IMR-90 (cell line): ENCODE measurements around the gene KATNB1. TPM values are rescaled to one million over a fixed set of nuclear protein-coding genes. Genes with fewer than 3 reads are reported as not detected.

ENCODE experiments used
- ATAC-seq: fragments of 200-7000 bp; cut with Tn5 transposase; 2 replicates; pipeline ENCODE4 v1.9.1; 2020; ENCODE audit warnings: low read depth, mild to moderate bottlenecking, moderate library complexity
- BruUV-seq: library from RNA; stranded (reverse); fragments of 400-500 nt; replicated peaks from 2 replicates; lab custom pipeline; 2021; lab: Mats Ljungman, UMichigan
- CTCF ChIA-PET: fragments of 300-600 bp; formaldehyde crosslinking; extraction: SDS; loops from one replicate; lab custom pipeline; 2021; ENCODE audit warnings: antibody characterized with exemption; lab: Yijun Ruan, JAX
- POLR2A ChIA-PET: fragments of 300-600 bp; sonication (Branson Sonifier 250); formaldehyde crosslinking; loops from one replicate; lab custom pipeline; 2022; ENCODE audit warnings: antibody characterized with exemption; ENCODE audit not compliant: unreplicated experiment; lab: Charles Lee
- DNase-seq: peaks from one replicate; pipeline ENCODE4 v3.0.0; 2013
- H2AFZ ChIP-seq: replicated peaks from 2 replicates; pipeline ENCODE3; 2013; ENCODE audit warnings: low read length, mild to moderate bottlenecking; ENCODE audit not compliant: poor library complexity
- H2AK5ac ChIP-seq: 2 replicates; pipeline ENCODE4 v1.6.1; 2013; ENCODE audit warnings: low read depth, low read length, inconsistent platforms
- H2AK9ac ChIP-seq: replicated peaks from 2 replicates; pipeline ENCODE3; 2013; ENCODE audit warnings: mild to moderate bottlenecking, low read depth, low read length, moderate library complexity; ENCODE audit not compliant: poor library complexity
- H2BK120ac ChIP-seq: 2 replicates; pipeline ENCODE4 v1.6.1; 2013; ENCODE audit warnings: low read depth, low read length, inconsistent platforms
- H2BK15ac ChIP-seq: 3 replicates; pipeline ENCODE4 v1.6.1; 2013; ENCODE audit warnings: low read depth, low read length, inconsistent platforms
- H2BK20ac ChIP-seq: 2 replicates; pipeline ENCODE4 v1.6.1; 2013; ENCODE audit warnings: low read depth, mild to moderate bottlenecking, inconsistent platforms, low read length, moderate library complexity
- H2BK5ac ChIP-seq: 2 replicates; pipeline ENCODE4 v1.6.1; 2013; ENCODE audit warnings: mild to moderate bottlenecking, low read depth, low read length, inconsistent platforms; ENCODE audit not compliant: poor library complexity, severe bottlenecking
- H3K14ac ChIP-seq: replicated peaks from 2 replicates; pipeline ENCODE4 v1.6.1; 2013; ENCODE audit warnings: low read depth, low read length, inconsistent platforms
- H3K18ac ChIP-seq: 2 replicates; pipeline ENCODE4 v1.6.1; 2013; ENCODE audit warnings: low read depth, low read length, control low read depth
- H3K23ac ChIP-seq: 2 replicates; pipeline ENCODE4 v1.6.1; 2013; ENCODE audit warnings: low read depth, low read length, inconsistent platforms
- H3K27ac ChIP-seq: 2 replicates; pipeline ENCODE4 v1.5.1; 2013; ENCODE audit warnings: mild to moderate bottlenecking, control low read depth, low read length; ENCODE audit not compliant: insufficient read depth
- H3K27me3 ChIP-seq: 2 replicates; pipeline ENCODE4 v1.6.1; 2013; ENCODE audit warnings: low read length; ENCODE audit not compliant: control insufficient read depth, insufficient read depth
- H3K36me3 ChIP-seq: 2 replicates; pipeline ENCODE4 v1.6.1; 2013; ENCODE audit warnings: low read length, mixed read lengths; ENCODE audit not compliant: control insufficient read depth, insufficient read depth
- H3K4ac ChIP-seq: 2 replicates; pipeline ENCODE4 v1.6.1; 2013; ENCODE audit warnings: low read depth, low read length, inconsistent platforms
- H3K4me1 ChIP-seq: 2 replicates; pipeline ENCODE4 v1.6.1; 2013; ENCODE audit warnings: low read length, mixed read lengths; ENCODE audit not compliant: control insufficient read depth, insufficient read depth
- H3K4me2 ChIP-seq: 2 replicates; pipeline ENCODE4 v1.6.1; 2013; ENCODE audit warnings: low read depth, mild to moderate bottlenecking, control low read depth, low read length, moderate library complexity
- H3K4me3 ChIP-seq: 2 replicates; pipeline ENCODE4 v1.5.1; 2013; ENCODE audit warnings: low read depth, mild to moderate bottlenecking, control low read depth, low read length, moderate library complexity; ENCODE audit not compliant: insufficient read depth
- H3K56ac ChIP-seq: 2 replicates; pipeline ENCODE4 v1.6.1; 2013; ENCODE audit warnings: low read length, inconsistent platforms; ENCODE audit not compliant: insufficient read depth; ENCODE audit errors: extremely low read depth
- H3K79me1 ChIP-seq, 2 experiments: 2 replicates each; pipeline ENCODE4 v1.6.1; 2013; ENCODE audit warnings: low read length in 2 of 2, inconsistent platforms in 1 of 2, low read depth in 1 of 2
- H3K9ac ChIP-seq: 2 replicates; pipeline ENCODE4 v1.6.1; 2013; ENCODE audit warnings: low read depth, low read length, control low read depth
- H3K9me1 ChIP-seq: 2 replicates; pipeline ENCODE4 v1.6.1; 2013; ENCODE audit warnings: low read length, inconsistent platforms; ENCODE audit not compliant: insufficient read depth
- H3K9me3 ChIP-seq: 2 replicates; pipeline ENCODE4 v1.6.1; 2013; ENCODE audit warnings: low read length; ENCODE audit not compliant: control insufficient read depth, insufficient read depth
- H4K20me1 ChIP-seq: 2 replicates; pipeline ENCODE4 v1.6.1; 2013; ENCODE audit warnings: low read length, inconsistent platforms; ENCODE audit not compliant: insufficient read depth
- H4K5ac ChIP-seq: 2 replicates; pipeline ENCODE4 v1.6.1; 2013; ENCODE audit warnings: mild to moderate bottlenecking, low read depth, low read length, control low read depth
- H4K8ac ChIP-seq, 2 experiments: 2 replicates each; pipeline ENCODE4 v1.6.1; 2013; ENCODE audit warnings: low read depth in 2 of 2, low read length in 2 of 2, control low read depth in 1 of 2, inconsistent platforms in 1 of 2
- H4K91ac ChIP-seq: 2 replicates; pipeline ENCODE4 v1.6.1; 2013; ENCODE audit warnings: low read depth, low read length, inconsistent platforms; ENCODE audit not compliant: insufficient read depth
- BHLHE40 ChIP-seq: fragments of 150-350 bp; IDR thresholded peaks from 2 replicates; pipeline ENCODE4 v1.6.1; 2016; ENCODE audit warnings: mild to moderate bottlenecking, low read depth, low read length
- CEBPB ChIP-seq: IDR thresholded peaks from 2 replicates; pipeline ENCODE4 v1.6.1; 2012; ENCODE audit warnings: low read depth, low read length, improper control_type of control experiment
- CHD1 ChIP-seq: IDR thresholded peaks from 2 replicates; pipeline ENCODE4 v1.6.1; 2012; ENCODE audit warnings: low read depth, low read length, improper control_type of control experiment
- CTCF ChIP-seq: conservative IDR thresholded peaks from 2 replicates; pipeline ENCODE4 v1.5.1; 2012; ENCODE audit warnings: mild to moderate bottlenecking, low read depth, low read length, improper control_type of control experiment
- ELK1 ChIP-seq: fragments of 150-350 bp; IDR thresholded peaks from 2 replicates; pipeline ENCODE4 v1.6.1; 2016; ENCODE audit warnings: low read depth, mild to moderate bottlenecking, low read length, moderate library complexity, borderline replicate concordance
- FOS ChIP-seq: fragments of 150-350 bp; IDR thresholded peaks from 2 replicates; pipeline ENCODE4 v1.6.1; 2016; ENCODE audit warnings: low read depth, low read length
- MAFK ChIP-seq: IDR thresholded peaks from 2 replicates; pipeline ENCODE4 v1.6.1; 2012; ENCODE audit warnings: low read depth, low read length, improper control_type of control experiment
- MXI1 ChIP-seq: IDR thresholded peaks from 2 replicates; pipeline ENCODE4 v1.6.1; 2012; ENCODE audit warnings: low read depth, mild to moderate bottlenecking, low read length, moderate library complexity, borderline replicate concordance
- POLR2A ChIP-seq: IDR thresholded peaks from 2 replicates; pipeline ENCODE4 v1.6.1; 2012; ENCODE audit warnings: mild to moderate bottlenecking, low read depth, low read length
- RCOR1 ChIP-seq: IDR thresholded peaks from 2 replicates; pipeline ENCODE4 v1.6.1; 2012; ENCODE audit warnings: mild to moderate bottlenecking, low read length, improper control_type of control experiment; ENCODE audit not compliant: insufficient replicate concordance
- RFX5 ChIP-seq: IDR thresholded peaks from 2 replicates; pipeline ENCODE4 v1.8.0; 2012; ENCODE audit warnings: low read depth, mild to moderate bottlenecking, low read length, moderate library complexity
- WGBS, 2 experiments: methylation state at CpG; one replicate each; pipeline versions ENCODE4 v1.1.5 to v1.1.7; 2013; ENCODE audit warnings: missing lambda C conversion rate in 2 of 2; ENCODE audit not compliant: insufficient read length in 1 of 2; ENCODE audit errors: extremely low coverage in 2 of 2; 5-methylcytosine and 5-hydroxymethylcytosine counted together
- dilution Hi-C: fragments of 300-500 bp; cut with HindIII; formaldehyde crosslinking; loops from one replicate; pipeline ENCODE4 v1.14.3; 2018; ENCODE audit warnings: low sequenced_read_pairs; ENCODE audit not compliant: unreplicated experiment
- in situ Hi-C: fragments of 300-500 bp; cut with MboI; formaldehyde crosslinking; loops from 3 replicates; pipeline ENCODE4 v1.14.3; 2019; ENCODE audit warnings: low sequenced_read_pairs, inconsistent platforms, mixed read lengths
- intact Hi-C: fragments of 100-400 bp; cut with micrococcal nuclease; formaldehyde crosslinking; loops from 2 replicates; pipeline ENCODE4 v1.10.0; 2022
- polyA plus RNA-seq, 3 experiments: library from polyadenylated mRNA; depleted of rRNA; stranded (reverse); fragments of >200 nt; gene quantifications; 2 replicates each; pipeline ENCODE4 v1.2.3, GENCODE V29; 2012; ENCODE audit warnings: low replicate concordance in 1 of 3
- total RNA-seq: library from RNA; depleted of rRNA; stranded (reverse); fragments of >200 nt; gene quantifications from 2 replicates; pipeline ENCODE4 v1.2.3, GENCODE V29; 2012
- TF ChIP-seq, protein P1 (sequence below): fragments of 150-350 bp; IDR thresholded peaks from 2 replicates; pipeline ENCODE4 v1.6.1; 2017; ENCODE audit warnings: mild to moderate bottlenecking, antibody characterized with exemption, low read length, low read depth

The KATNB1 gene
- total and polyA plus RNA-seq, 2 of the 4 experiments (the other 2 are of a cell fraction), result 10.9 to 23.5 TPM

- BruUV-seq, result no TSS peak
- in situ Hi-C loops, result no loop called here
- H2BK5ac ChIP-seq, result peak overlapping the region; percentile 13
- ChIA-PET POLR2A (no interaction called here), CTCF (no interaction called here)
- no peak overlapping the region for H4K91ac ChIP-seq
- no peak overlapping the region for H3K4me2 ChIP-seq
- H3K56ac ChIP-seq, result no peak overlapping the region
- no peak overlapping the region for H2AK9ac ChIP-seq
- H3K27ac ChIP-seq, result no peak overlapping the region
- TF ChIP-seq CEBPB (no peak), ELK1 (no peak), POLR2A (no peak), MXI1 (no peak), BHLHE40 (no peak), CHD1 (no peak), CTCF (no peak), RFX5 (no peak), MAFK (no peak), FOS (no peak), RCOR1 (no peak)
- TF ChIP-seq, protein P1, sequence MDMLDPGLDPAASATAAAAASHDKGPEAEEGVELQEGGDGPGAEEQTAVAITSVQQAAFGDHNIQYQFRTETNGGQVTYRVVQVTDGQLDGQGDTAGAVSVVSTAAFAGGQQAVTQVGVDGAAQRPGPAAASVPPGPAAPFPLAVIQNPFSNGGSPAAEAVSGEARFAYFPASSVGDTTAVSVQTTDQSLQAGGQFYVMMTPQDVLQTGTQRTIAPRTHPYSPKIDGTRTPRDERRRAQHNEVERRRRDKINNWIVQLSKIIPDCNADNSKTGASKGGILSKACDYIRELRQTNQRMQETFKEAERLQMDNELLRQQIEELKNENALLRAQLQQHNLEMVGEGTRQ, result no peak
- H2BK120ac ChIP-seq, result no peak overlapping the region
- WGBS, 2 experiments, result 83% methylated on average over 1 of the region's 1 CpG; no CpG with 5 or more reads in 1 of the 2 experiments
- no peak overlapping the region for H3K18ac ChIP-seq
- intact Hi-C loops, result no loop called here
- no peak overlapping the region for H4K5ac ChIP-seq
- no peak overlapping the region for H2AK5ac ChIP-seq
- H3K14ac ChIP-seq, result no peak overlapping the region
- H3K4me3 ChIP-seq, result no peak overlapping the region
- DNase-seq, result no peak
- no peak for ATAC-seq
- H4K20me1 ChIP-seq, result no peaks in the 10 kb centered on the region
- H3K9ac ChIP-seq, result no peak overlapping the region
- no peaks in the 10 kb centered on the region for H3K79me1 ChIP-seq
- no peak overlapping the region for H3K4ac ChIP-seq
- no peak overlapping the region for H2BK20ac ChIP-seq
- no peaks in the 10 kb centered on the region for H3K4me1 ChIP-seq
- no peak overlapping the region for H3K23ac ChIP-seq
- peaks cover 5% of the 10 kb centered on the region for H3K27me3 ChIP-seq
- H3K36me3 ChIP-seq, result no peaks in the 10 kb centered on the region
- no peak overlapping the region for H2BK15ac ChIP-seq
- H2AFZ ChIP-seq, result no peak overlapping the region
- no peaks in the 10 kb centered on the region for H3K9me1 ChIP-seq
- H3K9me3 ChIP-seq, result no peaks in the 10 kb centered on the region
- no peak overlapping the region for H4K8ac ChIP-seq
- dilution Hi-C loops, result no loop called here
Measured at GRCh38 chr16:57729182-57729484, 6.4 kb upstream of the KATNB1 start.
